H1 (cell line): ENCODE measurements around the gene ARHGAP26.

Experiments used
- CEBPB ChIP-seq: IDR thresholded peaks from 2 replicates; pipeline ENCODE4 v1.6.1; 2012; ENCODE audit warnings: low read depth, low read length
- GTF2F1 ChIP-seq: IDR thresholded peaks from 2 replicates; pipeline ENCODE4 v1.6.1; 2012; ENCODE audit warnings: low read depth, low read length, improper control_type of control experiment, borderline replicate concordance
- KDM1A ChIP-seq: fragments of 200-600, 300-600 bp; sonication (generic); IDR thresholded peaks from 2 replicates; pipeline ENCODE4 v1.7.1; 2016; ENCODE audit warnings: mild to moderate bottlenecking, low read length, borderline replicate concordance
- KDM5A ChIP-seq: fragments of 200-600 bp; IDR thresholded peaks from 2 replicates; pipeline ENCODE4 v1.7.1; 2012; ENCODE audit warnings: mild to moderate bottlenecking, low read length, inconsistent platforms, mixed read lengths
- MAFK ChIP-seq: IDR thresholded peaks from 2 replicates; pipeline ENCODE4 v1.6.1; 2012; ENCODE audit warnings: low read depth, mild to moderate bottlenecking, improper control_type of control experiment, low read length
- POLR2A ChIP-seq, 2 experiments: IDR thresholded peaks; 1 replicate in 1 of 2; 2 replicates in 1 of 2; pipeline ENCODE4 v1.6.1; 2011; ENCODE audit warnings: low read depth in 2 of 2, low read length in 2 of 2, mild to moderate bottlenecking in 2 of 2; ENCODE audit errors: control extremely low read depth in 1 of 2
- POLR2AphosphoS5 ChIP-seq: IDR thresholded peaks from 2 replicates; pipeline ENCODE4 v1.6.1; 2011; ENCODE audit warnings: low read depth, low read length
- SAP30 ChIP-seq: fragments of 300-600 bp; sonication (generic); IDR thresholded peaks from 2 replicates; pipeline ENCODE4 v1.7.1; 2012; ENCODE audit warnings: low read length, moderate library complexity, mild to moderate bottlenecking, inconsistent platforms; ENCODE audit not compliant: insufficient read depth, insufficient replicate concordance
- SIX5 ChIP-seq: IDR thresholded peaks from 2 replicates; pipeline ENCODE4 v1.6.1; 2011; ENCODE audit warnings: mild to moderate bottlenecking, low read depth, low read length
- TCF12 ChIP-seq: IDR thresholded peaks from 2 replicates; pipeline ENCODE4 v1.6.1; 2011; ENCODE audit warnings: low read depth, mild to moderate bottlenecking, low read length
- TEAD4 ChIP-seq: IDR thresholded peaks from 2 replicates; pipeline ENCODE4 v1.6.1; 2012; ENCODE audit warnings: low read depth, low read length, inconsistent platforms, mixed read lengths
- ZNF274 ChIP-seq: IDR thresholded peaks from 2 replicates; pipeline ENCODE4 v1.7.0; 2012; ENCODE audit warnings: low read length, borderline replicate concordance; ENCODE audit errors: extremely low read depth
- TF ChIP-seq, protein P1 (sequence below), 3 experiments: IDR thresholded peaks; 1 replicate in 2 of 3; 2 replicates in 1 of 3; pipeline versions ENCODE4 v1.5.1 to v1.6.1; 2011; ENCODE audit warnings: low read length in 3 of 3, mild to moderate bottlenecking in 3 of 3, inconsistent platforms in 2 of 3, low read depth in 1 of 3, moderate library complexity in 1 of 3; ENCODE audit not compliant: insufficient read depth in 1 of 3; ENCODE audit errors: control extremely low read depth in 1 of 3
- TF ChIP-seq, protein P2 (sequence below): IDR thresholded peaks from 2 replicates; pipeline ENCODE4 v1.6.1; 2011; ENCODE audit warnings: low read depth, mild to moderate bottlenecking, low read length; ENCODE audit not compliant: insufficient read depth

- TF ChIP-seq, protein P1, sequence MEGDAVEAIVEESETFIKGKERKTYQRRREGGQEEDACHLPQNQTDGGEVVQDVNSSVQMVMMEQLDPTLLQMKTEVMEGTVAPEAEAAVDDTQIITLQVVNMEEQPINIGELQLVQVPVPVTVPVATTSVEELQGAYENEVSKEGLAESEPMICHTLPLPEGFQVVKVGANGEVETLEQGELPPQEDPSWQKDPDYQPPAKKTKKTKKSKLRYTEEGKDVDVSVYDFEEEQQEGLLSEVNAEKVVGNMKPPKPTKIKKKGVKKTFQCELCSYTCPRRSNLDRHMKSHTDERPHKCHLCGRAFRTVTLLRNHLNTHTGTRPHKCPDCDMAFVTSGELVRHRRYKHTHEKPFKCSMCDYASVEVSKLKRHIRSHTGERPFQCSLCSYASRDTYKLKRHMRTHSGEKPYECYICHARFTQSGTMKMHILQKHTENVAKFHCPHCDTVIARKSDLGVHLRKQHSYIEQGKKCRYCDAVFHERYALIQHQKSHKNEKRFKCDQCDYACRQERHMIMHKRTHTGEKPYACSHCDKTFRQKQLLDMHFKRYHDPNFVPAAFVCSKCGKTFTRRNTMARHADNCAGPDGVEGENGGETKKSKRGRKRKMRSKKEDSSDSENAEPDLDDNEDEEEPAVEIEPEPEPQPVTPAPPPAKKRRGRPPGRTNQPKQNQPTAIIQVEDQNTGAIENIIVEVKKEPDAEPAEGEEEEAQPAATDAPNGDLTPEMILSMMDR (IDR thresholded peaks at IDR 0.05; ENCODE audit: control extremely low read depth in 1 of 3, insufficient read depth in 1 of 3, low read depth in 1 of 3, low read length in 3 of 3) = no peak
- no peak for TF ChIP-seq MAFK
- no peak for TF ChIP-seq GTF2F1
- no peak for TF ChIP-seq CEBPB
- TF ChIP-seq TEAD4 = no peak
- TF ChIP-seq, protein P2, sequence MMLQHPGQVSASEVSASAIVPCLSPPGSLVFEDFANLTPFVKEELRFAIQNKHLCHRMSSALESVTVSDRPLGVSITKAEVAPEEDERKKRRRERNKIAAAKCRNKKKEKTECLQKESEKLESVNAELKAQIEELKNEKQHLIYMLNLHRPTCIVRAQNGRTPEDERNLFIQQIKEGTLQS = no peak
- no peak for TF ChIP-seq KDM1A
- TF ChIP-seq POLR2A (IDR thresholded peaks at IDR 0.05; ENCODE audit: control extremely low read depth in 1 of 2, low read depth in 2 of 2, low read length in 2 of 2) = no peak
- no peak for TF ChIP-seq SIX5
- no peak for TF ChIP-seq ZNF274
- no peak for TF ChIP-seq POLR2AphosphoS5
- TF ChIP-seq SAP30 = no peak
- no peak for TF ChIP-seq TCF12
- no peak for TF ChIP-seq KDM5A
These were observed 270.4 kb downstream of the ARHGAP26 start for GRCh38 chr5:143040622-143041021.
